IPS-20b (cell line): ENCODE results near the gene MARVELD3.
"Not testable (repeated sequence)": the region's sequence is repeated elsewhere in the genome, so short reads cannot be mapped to it uniquely, and the experiment has no call there.

Experiments
- H3K27ac ChIP-seq: one replicate; pipeline ENCODE4 v1.5.1; 2013; ENCODE audit warnings: low read length
- H3K27me3 ChIP-seq: 2 replicates; pipeline ENCODE4 v1.6.1; 2013; ENCODE audit warnings: mild to moderate bottlenecking, low read length, inconsistent platforms; ENCODE audit not compliant: insufficient read depth
- H3K36me3 ChIP-seq: 2 replicates; pipeline ENCODE4 v1.6.1; 2013; ENCODE audit warnings: low read depth, mild to moderate bottlenecking, inconsistent platforms, low read length, moderate library complexity; ENCODE audit not compliant: insufficient read depth
- H3K4me1 ChIP-seq: 2 replicates; pipeline ENCODE4 v1.6.1; 2013; ENCODE audit warnings: mild to moderate bottlenecking, control low read depth, inconsistent platforms, low read length, moderate library complexity; ENCODE audit not compliant: insufficient read depth
- H3K4me3 ChIP-seq: 2 replicates; pipeline ENCODE4 v1.5.1; 2013; ENCODE audit warnings: mild to moderate bottlenecking, low read length, inconsistent platforms
- H3K9ac ChIP-seq: 2 replicates; pipeline ENCODE4 v1.6.1; 2013; ENCODE audit warnings: low read depth, mild to moderate bottlenecking, inconsistent platforms, low read length, moderate library complexity
- H3K9me3 ChIP-seq: 2 replicates; pipeline ENCODE4 v1.6.1; 2013; ENCODE audit warnings: mild to moderate bottlenecking, low read depth, low read length, inconsistent platforms; ENCODE audit not compliant: insufficient read depth

Gene MARVELD3

DNA sequence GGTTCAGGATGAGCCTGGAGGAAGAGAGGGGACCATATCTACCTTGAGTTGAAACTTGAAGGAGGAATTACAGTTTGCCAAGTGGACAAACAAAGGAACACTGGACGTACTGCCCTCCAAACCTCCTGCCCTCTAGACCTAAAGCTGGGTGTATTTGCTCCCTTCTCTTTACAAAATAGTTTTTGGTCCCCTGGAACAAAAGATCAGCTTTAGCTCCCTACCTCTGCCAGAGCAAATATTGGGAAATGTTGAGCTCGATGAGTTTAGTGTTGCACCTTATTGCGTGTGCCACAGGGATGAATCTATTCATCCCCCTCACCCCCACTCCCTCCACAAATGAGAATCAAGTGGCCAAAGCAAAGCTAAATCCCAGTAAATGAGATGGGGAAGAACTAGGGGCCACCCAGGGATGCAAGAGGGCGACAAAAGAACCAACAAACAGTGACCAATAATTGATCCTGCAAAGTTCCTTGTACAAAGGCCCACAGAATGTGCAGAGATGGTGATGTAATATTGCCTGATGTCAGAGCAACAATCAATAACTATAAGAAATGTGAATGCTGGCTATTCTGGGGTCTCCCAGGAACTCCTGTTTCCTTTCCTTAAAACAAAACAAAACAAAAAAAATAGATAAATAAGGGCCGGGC is 31.9 kb upstream of the MARVELD3 start:
- Histone ChIP-seq H3K4me1 (no peaks in the 10 kb centered on the region), H3K27ac (no peak overlapping the region), H3K36me3 (no peaks in the 10 kb centered on the region), H3K27me3 (no peaks in the 10 kb centered on the region), H3K4me3 (no peak overlapping the region), H3K9ac (no peak overlapping the region), H3K9me3 (no peaks in the 10 kb centered on the region)

DNA sequence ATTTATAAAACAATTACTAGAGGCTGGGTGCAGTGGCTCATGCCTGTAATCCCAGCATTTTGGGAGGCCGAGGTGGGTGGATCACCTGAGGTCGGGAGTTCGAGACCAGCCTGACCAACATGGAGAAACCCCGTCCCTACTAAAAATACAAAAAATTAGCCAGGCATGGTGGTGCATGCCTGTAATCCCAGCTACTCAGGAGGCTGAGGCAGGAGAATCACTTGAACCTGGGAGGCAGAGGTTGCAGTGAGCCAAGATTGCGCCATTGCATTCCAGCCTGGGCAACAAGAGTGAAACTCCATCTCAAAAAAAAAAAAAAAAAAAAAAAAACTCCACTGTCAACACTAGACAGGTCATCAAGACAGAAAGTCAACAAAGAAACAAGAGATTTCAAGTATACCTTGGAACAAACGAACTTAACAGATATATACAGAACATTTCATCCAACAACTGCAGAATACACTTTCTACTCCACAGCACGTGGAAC is 30.6 kb upstream of the MARVELD3 start:
- not testable (repeated sequence) for H3K4me3 ChIP-seq, H3K9me3 ChIP-seq, H3K9ac ChIP-seq, H3K4me1 ChIP-seq, H3K27me3 ChIP-seq, H3K27ac ChIP-seq, H3K36me3 ChIP-seq

DNA sequence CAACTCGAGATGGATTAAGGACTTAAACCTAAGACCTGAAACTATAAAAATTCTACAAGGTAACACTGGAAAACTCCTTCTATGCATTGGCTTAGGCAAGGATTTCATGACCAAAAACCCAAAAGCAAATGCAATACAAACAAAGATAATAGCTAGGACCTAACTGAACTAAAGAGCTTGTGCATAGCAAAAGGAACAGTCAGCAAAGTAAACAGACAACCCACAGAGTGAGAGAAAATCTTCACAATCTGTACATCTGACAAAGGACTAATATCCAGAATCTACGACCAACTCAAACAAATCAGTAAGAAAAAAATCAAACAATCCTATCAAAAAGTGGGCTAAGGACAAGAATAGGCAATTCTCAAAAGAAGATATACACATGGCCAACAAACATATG is 27.6 kb upstream of the MARVELD3 start:
- H3K9ac ChIP-seq, H3K36me3 ChIP-seq, H3K9me3 ChIP-seq, H3K27ac ChIP-seq, H3K4me1 ChIP-seq, H3K27me3 ChIP-seq, H3K4me3 ChIP-seq: not testable (repeated sequence)

DNA sequence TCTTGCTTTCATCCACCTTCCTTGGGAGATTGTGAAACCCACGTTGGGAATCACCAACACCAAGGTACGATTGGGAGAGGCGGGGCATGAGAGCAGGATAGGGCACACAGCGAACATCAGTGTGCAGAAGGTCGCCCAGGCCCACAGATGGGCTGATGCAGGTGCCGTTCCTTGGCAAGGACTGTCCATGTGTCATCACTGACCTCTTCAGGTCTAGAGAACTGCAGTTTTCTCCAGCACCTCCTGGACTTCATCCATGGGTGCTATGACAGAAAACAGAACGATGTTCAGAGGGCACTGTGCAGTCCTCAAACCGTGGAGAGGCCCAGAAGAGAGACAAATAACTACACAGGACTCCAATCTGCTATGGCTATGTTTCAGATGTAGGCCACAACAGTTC is 25.2 kb upstream of the MARVELD3 start:
- no peak overlapping the region for H3K4me3 ChIP-seq
- no peaks in the 10 kb centered on the region for H3K4me1 ChIP-seq
- H3K9ac ChIP-seq, result no peak overlapping the region
- no peak overlapping the region for H3K27ac ChIP-seq
- H3K27me3 ChIP-seq, result no peaks in the 10 kb centered on the region
- H3K9me3 ChIP-seq, result no peaks in the 10 kb centered on the region
- H3K36me3 ChIP-seq, result no peaks in the 10 kb centered on the region

DNA sequence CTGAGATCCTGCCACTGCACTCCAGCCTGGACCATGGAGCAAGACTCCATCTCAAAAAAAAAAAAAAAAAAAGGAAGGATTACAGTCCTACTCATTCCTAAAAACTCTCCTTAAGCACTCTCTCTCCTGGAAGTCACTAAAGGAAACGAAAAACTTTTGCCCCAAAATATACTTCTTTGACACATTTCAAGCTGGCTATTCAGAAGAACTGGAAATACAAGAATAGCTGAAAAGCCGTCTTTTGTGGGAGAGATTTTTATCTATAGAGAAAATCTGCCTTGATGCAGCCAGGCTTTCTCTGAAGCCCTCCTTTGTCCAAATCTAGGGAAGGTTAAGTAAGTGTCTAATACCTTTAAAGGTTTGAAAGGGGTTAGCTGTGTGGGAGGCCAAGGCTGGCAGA is 16.9 kb upstream of the MARVELD3 start:
- no peak overlapping the region for H3K9ac ChIP-seq
- no peaks in the 10 kb centered on the region for H3K36me3 ChIP-seq
- no peaks in the 10 kb centered on the region for H3K9me3 ChIP-seq
- H3K4me1 ChIP-seq, result no peaks in the 10 kb centered on the region
- no peaks in the 10 kb centered on the region for H3K27me3 ChIP-seq
- no peak overlapping the region for H3K27ac ChIP-seq
- H3K4me3 ChIP-seq, result no peak overlapping the region

DNA sequence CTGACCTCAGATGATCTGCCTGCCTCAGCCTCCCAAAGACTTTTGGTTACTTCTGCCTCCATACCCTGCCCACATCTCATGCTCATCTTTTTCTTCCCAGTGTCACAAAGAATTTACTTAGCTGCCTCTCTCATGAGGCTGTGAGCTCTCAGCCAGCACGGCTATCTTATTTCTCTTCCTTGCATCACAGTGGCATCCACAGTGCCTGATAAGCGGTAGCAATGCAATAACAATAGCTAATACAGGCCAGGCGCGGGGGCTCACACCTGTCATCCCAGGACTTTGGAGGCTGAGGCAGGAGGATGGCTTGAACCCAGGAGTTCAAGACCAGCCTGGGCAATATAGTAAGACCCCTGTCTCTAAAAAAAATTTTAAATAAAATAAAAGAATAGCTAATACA is 15.5 kb upstream of the MARVELD3 start:
- Histone ChIP-seq H3K27ac (no peak overlapping the region), H3K4me3 (no peak overlapping the region), H3K36me3 (no peaks in the 10 kb centered on the region), H3K27me3 (no peaks in the 10 kb centered on the region), H3K9me3 (no peaks in the 10 kb centered on the region), H3K4me1 (no peaks in the 10 kb centered on the region), H3K9ac (no peak overlapping the region)

DNA sequence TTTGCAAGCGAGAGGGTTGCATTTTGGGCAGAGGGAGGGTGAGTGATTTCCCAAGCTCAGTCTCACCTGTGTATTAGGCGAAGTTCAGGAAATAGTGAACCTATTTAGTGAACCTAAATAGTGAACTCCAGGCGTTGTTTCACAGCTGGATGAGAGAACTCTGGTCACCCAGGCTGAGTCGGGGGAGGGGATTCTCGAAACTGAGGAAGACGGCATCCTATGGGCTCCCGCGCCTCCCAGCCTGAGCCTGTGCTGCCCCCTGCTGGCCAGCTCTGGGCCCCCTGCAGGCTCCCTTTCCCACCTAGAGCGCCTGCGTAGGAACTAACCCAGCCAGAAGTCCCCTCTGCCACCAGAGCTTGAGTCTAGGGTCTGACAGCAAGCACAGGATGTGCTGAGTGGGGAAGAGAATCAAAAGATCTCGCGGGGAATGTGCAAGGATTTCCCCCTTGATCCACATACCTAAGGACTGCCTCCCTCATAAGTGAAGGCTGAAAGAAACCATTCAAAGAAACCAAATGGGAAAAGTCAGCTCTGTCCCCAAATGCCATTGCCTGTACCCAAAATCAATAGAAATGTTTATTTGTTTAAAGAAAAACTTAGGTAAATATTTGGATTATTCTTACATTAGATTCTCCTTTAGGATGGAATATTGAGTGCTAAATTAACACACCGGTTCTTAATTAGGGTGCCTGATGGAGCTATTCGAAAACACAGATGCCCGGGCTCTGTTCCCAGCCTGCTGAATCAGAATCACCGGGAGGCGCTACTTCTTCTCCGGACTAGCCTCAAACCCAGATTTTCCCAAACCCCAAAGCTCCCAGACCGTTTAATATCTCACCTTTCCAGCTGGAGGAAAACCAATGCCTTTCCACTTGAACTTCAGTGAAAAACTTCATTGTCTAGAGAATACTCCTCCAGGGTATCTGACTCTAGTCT is 14.8 kb upstream of the MARVELD3 start:
- no peaks in the 10 kb centered on the region for H3K27me3 ChIP-seq
- no peaks in the 10 kb centered on the region for H3K4me1 ChIP-seq
- H3K36me3 ChIP-seq, result no peaks in the 10 kb centered on the region
- no peak overlapping the region for H3K9ac ChIP-seq
- no peaks in the 10 kb centered on the region for H3K9me3 ChIP-seq
- no peak overlapping the region for H3K27ac ChIP-seq
- H3K4me3 ChIP-seq, result 0 out of 2 replicates have a peak overlapping the region, but pooled peaks have one; percentile 36

DNA sequence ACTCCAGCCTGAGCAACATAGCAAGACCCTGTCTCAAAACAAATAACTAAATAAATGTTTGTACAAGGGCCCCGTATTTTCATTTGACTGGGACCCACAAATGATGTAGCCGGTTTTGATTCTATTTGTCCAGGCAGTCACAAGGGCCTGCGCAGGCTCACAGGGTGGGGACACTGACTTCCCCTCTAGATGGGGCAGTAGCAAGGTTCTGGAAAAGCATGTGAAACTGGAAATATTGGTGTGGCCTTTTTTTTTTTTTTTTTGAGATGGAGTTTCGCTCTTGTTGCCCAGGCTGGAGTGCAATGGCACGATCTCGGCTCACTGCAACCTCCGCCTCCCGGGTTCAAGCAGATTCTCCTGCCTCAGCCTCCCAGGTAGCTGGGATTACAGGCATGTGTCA is 11.0 kb upstream of the MARVELD3 start:
- not testable (repeated sequence) for H3K4me3 ChIP-seq, H3K9me3 ChIP-seq, H3K27ac ChIP-seq, H3K4me1 ChIP-seq, H3K27me3 ChIP-seq, H3K36me3 ChIP-seq, H3K9ac ChIP-seq

DNA sequence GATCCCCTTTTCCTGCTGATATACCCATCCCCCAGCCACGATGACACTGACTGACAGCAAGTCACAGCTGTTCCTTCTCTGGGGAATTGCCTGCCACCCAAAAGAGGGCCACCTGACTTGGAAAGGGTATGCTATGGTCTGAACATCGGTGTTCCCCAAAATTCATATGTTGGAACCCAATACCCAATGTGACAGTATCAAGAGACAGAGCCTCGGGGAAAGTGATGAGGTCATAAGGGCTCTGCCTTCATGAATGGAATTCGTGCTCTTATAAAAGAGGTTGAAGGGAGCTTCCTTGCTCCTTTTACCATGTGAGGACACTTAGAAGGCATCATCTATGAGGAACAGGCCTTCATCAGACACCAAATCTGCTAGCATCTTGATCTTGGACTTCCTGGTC is 7.6 kb upstream of the MARVELD3 start:
- no peaks in the 10 kb centered on the region for H3K4me1 ChIP-seq
- H3K27me3 ChIP-seq, result no peaks in the 10 kb centered on the region
- H3K9me3 ChIP-seq, result no peaks in the 10 kb centered on the region
- no peak overlapping the region for H3K27ac ChIP-seq
- no peak overlapping the region for H3K9ac ChIP-seq
- H3K36me3 ChIP-seq, result no peaks in the 10 kb centered on the region
- H3K4me3 ChIP-seq, result no peak overlapping the region

DNA sequence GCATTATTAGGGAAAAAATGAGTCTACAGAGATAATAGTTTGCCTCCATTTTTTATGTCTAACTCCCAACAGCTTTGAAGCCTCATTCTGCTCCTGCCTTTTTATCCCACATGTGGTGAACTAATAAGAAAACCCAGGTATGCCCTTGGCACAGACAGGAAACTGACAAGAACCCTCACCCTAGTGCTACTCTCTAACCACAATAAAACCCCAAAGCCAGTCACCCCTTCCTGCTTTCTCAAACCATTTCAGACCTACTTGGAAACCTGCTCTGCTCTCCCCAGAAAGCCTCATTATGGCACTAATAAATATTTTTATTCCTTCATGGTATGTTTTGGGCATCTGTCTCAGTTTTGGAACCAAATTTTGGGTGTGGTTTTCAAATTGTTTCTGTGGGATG is 3.9 kb upstream of the MARVELD3 start:
- H3K4me1 ChIP-seq, result no peaks in the 10 kb centered on the region
- H3K27me3 ChIP-seq, result peaks cover 24% of the 10 kb centered on the region
- no peaks in the 10 kb centered on the region for H3K36me3 ChIP-seq
- no peak overlapping the region for H3K9ac ChIP-seq
- H3K9me3 ChIP-seq, result no peaks in the 10 kb centered on the region
- H3K27ac ChIP-seq, result no peak overlapping the region
- H3K4me3 ChIP-seq, result no peak overlapping the region

DNA sequence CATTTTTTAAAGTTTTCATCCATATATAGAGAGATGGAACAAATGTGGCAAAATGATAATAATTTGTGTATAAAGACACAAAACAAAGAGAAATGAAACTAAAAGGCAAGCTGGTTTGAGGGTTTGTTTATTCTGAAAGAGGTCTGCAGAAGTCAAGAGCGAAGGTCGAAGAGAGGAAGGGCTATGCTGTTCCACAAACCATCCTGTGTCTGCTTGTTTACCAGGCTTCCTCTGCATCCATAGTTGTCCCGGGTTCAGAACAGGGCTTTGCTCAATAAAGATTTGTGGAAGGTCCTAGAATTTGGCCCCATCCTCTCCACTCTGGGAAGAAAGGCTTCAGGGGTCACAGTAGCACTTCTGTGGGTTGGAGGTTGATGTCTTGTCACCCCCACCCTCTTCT is 2.4 kb upstream of the MARVELD3 start:
- Histone ChIP-seq H3K27ac (no peak overlapping the region), H3K9ac (no peak overlapping the region), H3K4me3 (no peak overlapping the region), H3K36me3 (0 out of 2 replicates have a peak, but pooled peaks cover 1% of the 10 kb centered on the region), H3K4me1 (peaks cover under 1% of the 10 kb centered on the region; the same call in 1 of the 2 replicates), H3K9me3 (no peaks in the 10 kb centered on the region), H3K27me3 (peaks cover 24% of the 10 kb centered on the region)
